ENCODE measurements around the gene SIMC1.

SIMC1 gene

GRCh38 chr5:176356179-176356566 is 117.9 kb downstream of the SIMC1 start:
- no peak for DNase-seq (ENCODE audit: low read depth, low spot score)
- H3K27ac ChIP-seq = no peak overlapping the region

GRCh38 chr5:176359658-176360057 is 121.4 kb downstream of the SIMC1 start:
- H3K27ac ChIP-seq = no peak overlapping the region
- DNase-seq (ENCODE audit: low read depth, low spot score) = peak; percentile 3

- DNase-seq (ENCODE audit: low read depth, low spot score) = no peak
- H3K27ac ChIP-seq = peak overlapping the region; percentile 31
Observed at GRCh38 chr5:176360894-176361436, 122.7 kb downstream of the SIMC1 start.

GRCh38 chr5:176361437-176362232 is 123.4 kb downstream of the SIMC1 start, which contains the start of gene KIAA1191:
KIAA1191 (minus strand) TSS chr5:176361764; CDS start chr5:176359508, 2,256 bp downstream.
- peak; percentile 43 for DNase-seq (ENCODE audit: low read depth, low spot score)
- peak within 1 kb of the TSS; percentile 31 for H3K27ac ChIP-seq

GRCh38 chr5:176362233-176362490 is 123.9 kb downstream of the SIMC1 start:
- H3K27ac ChIP-seq = no peak overlapping the region
- no peak for DNase-seq (ENCODE audit: low read depth, low spot score)

GRCh38 chr5:176364765-176365350 is 126.6 kb downstream of the SIMC1 start:
- no peak overlapping the region for H3K27ac ChIP-seq
- DNase-seq (ENCODE audit: low read depth, low spot score) = no peak

- DNase-seq (ENCODE audit: low read depth, low spot score) = no peak
Observed at GRCh38 chr5:176365351-176366231, 127.4 kb downstream of the SIMC1 start, which contains the start of gene ARL10. ARL10 (plus strand) TSS chr5:176365487; CDS start chr5:176365564, 77 bp downstream.

GRCh38 chr5:176366232-176366894 is 128.1 kb downstream of the SIMC1 start:
- no peak for DNase-seq (ENCODE audit: low read depth, low spot score)
- no peak overlapping the region for H3K27ac ChIP-seq

More at GRCh38 chr5:176365351-176366231, 127.4 kb downstream of the SIMC1 start, which contains the start of gene ARL10:
- H3K27ac ChIP-seq = peak within 1 kb of the TSS; percentile 10

- DNase-seq (ENCODE audit: low read depth, low spot score) = no peak
- H3K27ac ChIP-seq = no peak overlapping the region
Observed at GRCh38 chr5:176368726-176369125, 130.5 kb downstream of the SIMC1 start.

- H3K27ac ChIP-seq = no peak overlapping the region
- no peak for DNase-seq (ENCODE audit: low read depth, low spot score)
Observed at GRCh38 chr5:176369934-176370711, 131.9 kb downstream of the SIMC1 start.

- no peak overlapping the region for H3K27ac ChIP-seq
- no peak for DNase-seq (ENCODE audit: low read depth, low spot score)
Observed at GRCh38 chr5:176371621-176372539, 133.7 kb downstream of the SIMC1 start.

- no peak overlapping the region for H3K27ac ChIP-seq
Observed at GRCh38 chr5:176373100-176373818, 135.0 kb downstream of the SIMC1 start.

GRCh38 chr5:176379881-176380280 is 141.7 kb downstream of the SIMC1 start:
- no peak for DNase-seq (ENCODE audit: low read depth, low spot score)
- H3K27ac ChIP-seq = no peak overlapping the region

More at GRCh38 chr5:176373100-176373818, 135.0 kb downstream of the SIMC1 start:
- DNase-seq (ENCODE audit: low read depth, low spot score) = no peak

GRCh38 chr5:176381423-176381822 is 143.2 kb downstream of the SIMC1 start:
- no peak overlapping the region for H3K27ac ChIP-seq
- DNase-seq (ENCODE audit: low read depth, low spot score) = no peak

- no peak for DNase-seq (ENCODE audit: low read depth, low spot score)
- H3K27ac ChIP-seq = no peak overlapping the region
Observed at GRCh38 chr5:176381979-176382378, 143.8 kb downstream of the SIMC1 start.

GRCh38 chr5:176382721-176383120 is 144.5 kb downstream of the SIMC1 start:
- DNase-seq (ENCODE audit: low read depth, low spot score) = no peak
- no peak overlapping the region for H3K27ac ChIP-seq

- no peak overlapping the region for H3K27ac ChIP-seq
- DNase-seq (ENCODE audit: low read depth, low spot score) = no peak
Observed at GRCh38 chr5:176383248-176383905, 145.2 kb downstream of the SIMC1 start.

Measured in epithelial cell of prostate (primary cell).